Ovary (tissue), 9 donors: ENCODE data around the gene BLOC1S3. TPM values are rescaled to one million over a fixed set of nuclear protein-coding genes. Genes with fewer than 3 reads are reported as not detected.

Experiments used
- DNase-seq, 5 donors: peaks; one replicate each; pipeline ENCODE4 v3.0.0-alpha.2; 2019 to 2020
- H3K27ac ChIP-seq, 2 donors: fragments of 200-600 bp; one replicate each; pipeline versions ENCODE4 v1.5.1 to v1.8.0; 2019 to 2022
- H3K27me3 ChIP-seq: fragments of 200-600 bp; one replicate; pipeline ENCODE4 v1.8.0; 2022
- H3K36me3 ChIP-seq: fragments of 200-600 bp; sonication (generic); one replicate; pipeline ENCODE4 v1.5.1; 2019
- H3K4me1 ChIP-seq: one replicate; pipeline ENCODE4 v1.8.1; 2013; ENCODE audit warnings: mild to moderate bottlenecking, moderate library complexity; ENCODE audit not compliant: insufficient read depth
- H3K4me3 ChIP-seq: fragments of 200-600 bp; sonication (generic); one replicate; pipeline ENCODE4 v1.5.1; 2017
- H3K9me3 ChIP-seq, 2 donors: fragments of 200-600 bp in 1 of 2; sonication (generic) in 1 of 2; one replicate each; pipeline versions ENCODE4 v1.5.1 to v1.8.1; 2013 to 2019; ENCODE audit warnings: mild to moderate bottlenecking in 1 of 2, moderate library complexity in 1 of 2
- EP300 ChIP-seq: sonication (generic); formaldehyde crosslinking; IDR thresholded peaks from one replicate; pipeline ENCODE4 v1.6.1; 2017; ENCODE audit warnings: antibody characterized with exemption
- POLR2A ChIP-seq: fragments of 450-650 bp; IDR thresholded peaks from one replicate; pipeline ENCODE4 v1.6.1; 2017; ENCODE audit warnings: antibody characterized with exemption, mild to moderate bottlenecking, moderate library complexity
- WGBS, 3 donors: extraction: QIAGEN DNeasy Blood & Tissue Kit in 1 of 3; methylation state at CpG; one replicate each; pipeline versions ENCODE4 v1.1.5 to v1.1.7; 2013 to 2017; 5-methylcytosine and 5-hydroxymethylcytosine counted together
- intact Hi-C, 4 donors: fragments of 100-400 bp; cut with DNase I; formaldehyde crosslinking; loops; one replicate each; pipeline versions ENCODE4 v1.11.0 to v1.15.1; 2022 to 2023
- polyA plus RNA-seq, 2 donors: library from polyadenylated mRNA; stranded (reverse); fragments of 200-250 nt in 1 of 2; fragments of 350-450 nt in 1 of 2; fragmentation: Illumina TruSeq in 1 of 2; extraction: RNeasy Lipid Tissue Mini Kit (QIAGEN cat#74804) in 1 of 2; gene quantifications; one replicate each; pipeline ENCODE4 v1.2.3, GENCODE V29; 2013 to 2014
- total RNA-seq, 7 donors: library from RNA; depleted of rRNA in 2 of 7; stranded (reverse); fragments of >200 nt in 2 of 7; fragmentation: NEBNext Ultra II Directional in 3 of 7; extraction: Animal tissue kit (Norgen Biotek cat#: 25700) in 3 of 7; gene quantifications; one replicate each; pipeline versions ENCODE4 v1.1.0 to v1.2.4, GENCODE V29; 2016 to 2023
- TF ChIP-seq, protein P1 (sequence below), 3 donors: fragments of 450-650 bp in 2 of 3; fragments of 200-600 bp in 1 of 3; IDR thresholded peaks; one replicate each; pipeline versions ENCODE4 v1.5.1 to v1.8.0; 2016 to 2022; ENCODE audit warnings: antibody characterized with exemption in 3 of 3, mild to moderate bottlenecking in 1 of 3
- donor health status: DM: no; HTN: no; CAD: no; lungs with moderate emphysema.
- donor health status: DM: no; HTN: no; CAD: no.
- donor health status: Bipolar disorder and iron deficiency.
- donor health status: DM: yes; HTN: yes; CAD: no.
- donor health status: DM: no; HTN: no; CAD: no.
- donor health status: DM: yes; HTN: yes; CAD: no.

Gene BLOC1S3
- total and polyA plus RNA-seq, 9 donors, result 4.1 to 12.6 (median 11.3) TPM

DNA sequence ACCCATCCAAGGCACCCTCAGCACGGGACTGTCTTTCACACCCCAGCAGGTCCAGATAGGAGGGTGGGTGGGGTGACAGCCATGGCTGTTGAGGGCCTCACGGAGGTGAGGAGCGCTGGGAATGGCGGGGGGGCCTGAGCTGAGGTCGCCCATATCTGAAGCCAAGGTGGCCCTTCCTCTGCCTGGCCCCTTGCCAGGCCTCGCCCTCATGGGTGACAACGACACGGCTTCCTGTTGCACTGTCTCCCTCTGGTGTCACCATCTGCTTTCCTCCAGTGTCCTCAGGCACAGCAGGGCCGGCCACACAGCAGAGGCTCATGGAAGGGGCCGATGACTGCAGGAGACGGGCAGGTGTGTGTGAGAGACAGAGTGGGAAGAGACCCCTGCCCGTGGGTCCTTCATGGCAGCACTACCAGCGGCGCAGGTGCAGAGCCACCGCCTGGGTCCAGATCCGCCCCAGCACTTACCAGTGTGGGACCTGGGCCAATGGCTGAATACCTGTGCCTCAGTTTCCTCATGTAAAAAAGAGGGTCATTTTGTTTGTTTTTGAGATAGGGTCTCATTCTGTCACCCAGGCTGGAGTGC lies 9.7 kb upstream of the BLOC1S3 start:
- DNase-seq, result peak in 1 of 5 donors; percentile 37
- no peaks in the 10 kb centered on the region for H3K4me1 ChIP-seq
- H3K9me3 ChIP-seq, result no peaks in the 10 kb centered on the region
- no peak overlapping the region for H3K4me3 ChIP-seq
- no peak overlapping the region for H3K27ac ChIP-seq
- WGBS, 3 donors, result 86 to 92% (median 90%) methylated on average over 16 of the region's 16 CpGs
- intact Hi-C loops, result no loop called here
- no peaks in the 10 kb centered on the region for H3K27me3 ChIP-seq
- TF ChIP-seq EP300 (no peak), POLR2A (no peak)
- TF ChIP-seq, protein P1, sequence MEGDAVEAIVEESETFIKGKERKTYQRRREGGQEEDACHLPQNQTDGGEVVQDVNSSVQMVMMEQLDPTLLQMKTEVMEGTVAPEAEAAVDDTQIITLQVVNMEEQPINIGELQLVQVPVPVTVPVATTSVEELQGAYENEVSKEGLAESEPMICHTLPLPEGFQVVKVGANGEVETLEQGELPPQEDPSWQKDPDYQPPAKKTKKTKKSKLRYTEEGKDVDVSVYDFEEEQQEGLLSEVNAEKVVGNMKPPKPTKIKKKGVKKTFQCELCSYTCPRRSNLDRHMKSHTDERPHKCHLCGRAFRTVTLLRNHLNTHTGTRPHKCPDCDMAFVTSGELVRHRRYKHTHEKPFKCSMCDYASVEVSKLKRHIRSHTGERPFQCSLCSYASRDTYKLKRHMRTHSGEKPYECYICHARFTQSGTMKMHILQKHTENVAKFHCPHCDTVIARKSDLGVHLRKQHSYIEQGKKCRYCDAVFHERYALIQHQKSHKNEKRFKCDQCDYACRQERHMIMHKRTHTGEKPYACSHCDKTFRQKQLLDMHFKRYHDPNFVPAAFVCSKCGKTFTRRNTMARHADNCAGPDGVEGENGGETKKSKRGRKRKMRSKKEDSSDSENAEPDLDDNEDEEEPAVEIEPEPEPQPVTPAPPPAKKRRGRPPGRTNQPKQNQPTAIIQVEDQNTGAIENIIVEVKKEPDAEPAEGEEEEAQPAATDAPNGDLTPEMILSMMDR (IDR thresholded peaks at IDR 0.05), result no peak
- H3K36me3 ChIP-seq, result no peaks in the 10 kb centered on the region

DNA sequence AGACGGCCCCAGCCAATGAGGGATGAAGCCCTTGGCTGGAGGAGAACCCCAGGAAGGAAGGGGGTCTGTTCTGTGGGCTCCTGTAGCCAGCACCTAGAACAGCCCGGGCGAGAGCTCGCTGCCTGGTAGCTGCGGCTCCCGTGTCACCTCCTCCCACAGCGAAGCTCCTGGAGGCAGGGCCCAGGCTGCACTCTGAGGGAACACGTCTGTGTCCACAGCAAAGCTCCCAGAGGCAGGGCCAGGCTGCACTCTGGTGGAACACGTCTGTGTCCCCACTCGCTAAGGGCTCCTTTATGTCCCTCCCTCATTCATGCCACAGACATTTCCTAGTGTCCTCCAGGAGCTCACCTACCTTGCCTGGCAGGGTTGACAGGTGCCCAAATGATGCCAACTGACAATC lies 9.0 kb upstream of the BLOC1S3 start:
- intact Hi-C loops, result no loop called here
- Histone ChIP-seq H3K4me3 (no peak overlapping the region), H3K27me3 (no peaks in the 10 kb centered on the region), H3K4me1 (no peaks in the 10 kb centered on the region), H3K9me3 (no peaks in the 10 kb centered on the region), H3K27ac (no peak overlapping the region), H3K36me3 (no peaks in the 10 kb centered on the region)
- no peak for TF ChIP-seq EP300
- no peak for TF ChIP-seq POLR2A
- TF ChIP-seq, protein P1 (IDR thresholded peaks at IDR 0.05), result no peak
- no peak for DNase-seq
- 85 to 93% (median 90%) methylated on average over 5 to 10 of the region's 10 CpGs for WGBS, 3 donors

DNA sequence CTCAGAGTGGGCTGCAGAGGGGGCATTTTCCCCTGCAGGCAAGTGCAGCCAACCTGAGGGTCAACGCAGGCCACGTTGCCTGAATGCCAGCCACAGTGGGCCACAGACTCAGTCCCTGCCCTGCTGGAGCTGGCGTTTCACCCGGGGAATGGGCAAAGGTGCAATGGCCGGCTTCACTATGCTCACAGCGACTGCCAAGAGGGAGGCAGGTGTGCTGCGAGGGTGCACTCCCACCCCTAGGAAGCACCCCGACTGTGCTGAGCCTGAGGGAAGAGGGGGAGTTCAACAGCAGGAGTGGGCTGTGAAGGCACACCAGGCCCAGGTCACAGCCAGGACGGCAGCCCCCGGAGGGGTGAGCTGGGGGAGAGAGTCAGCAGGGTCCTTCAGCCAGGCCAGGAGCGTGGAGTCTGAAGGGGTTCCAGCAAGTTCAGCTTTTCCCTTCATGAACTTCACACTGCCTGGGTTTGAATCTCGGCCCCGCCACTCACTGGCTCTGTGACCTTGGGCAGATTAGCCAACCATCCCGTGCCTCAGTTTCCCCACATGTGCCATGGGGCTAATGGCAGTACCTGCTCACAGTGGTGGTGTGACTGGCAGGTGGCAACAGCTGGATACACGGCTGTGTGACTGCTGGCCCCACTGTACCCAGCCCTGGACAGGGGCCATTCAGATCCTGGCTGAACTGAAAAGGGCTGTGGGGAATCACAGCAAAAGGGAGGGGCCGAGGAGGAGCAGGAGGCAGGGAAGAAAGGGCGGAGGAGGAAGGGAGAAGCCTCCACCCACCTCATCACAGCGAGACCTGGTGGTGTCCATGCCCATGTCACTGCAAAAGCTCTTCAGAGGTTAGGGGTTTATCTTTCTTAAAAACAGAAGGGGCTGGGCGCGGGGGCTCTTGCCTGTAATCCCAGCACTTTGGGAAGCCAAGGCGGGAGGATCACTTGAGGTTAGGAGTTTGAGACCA lies 8.2 kb upstream of the BLOC1S3 start:
- 75 to 81% (median 78%) methylated on average over 21 of the region's 21 CpGs for WGBS, 3 donors

DNA sequence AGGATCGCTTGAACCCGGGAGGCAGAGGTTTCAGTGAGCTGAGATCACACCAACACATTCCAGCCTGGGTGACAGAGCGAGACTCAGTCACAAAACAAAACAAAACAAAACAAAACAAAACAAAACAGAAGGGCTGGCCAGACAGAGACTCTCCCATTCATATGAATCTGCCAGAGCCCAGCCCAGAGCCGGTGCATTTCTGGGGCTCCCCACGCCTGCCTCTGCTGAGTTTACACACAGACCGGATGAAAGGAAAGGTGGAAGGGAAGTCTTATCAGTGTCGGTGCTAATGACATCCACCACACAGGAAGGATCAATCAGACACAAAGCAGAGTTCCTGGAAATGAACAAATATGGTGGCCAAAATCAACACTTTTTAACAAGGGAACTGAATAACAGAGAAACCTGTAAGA lies 7.4 kb upstream of the BLOC1S3 start:
- no peak overlapping the region for H3K27ac ChIP-seq
- no peak for DNase-seq
- WGBS, 3 donors, result 40 to 65% (median 58%) methylated on average over 7 of the region's 7 CpGs

More for the DNA sequence above, 8.2 kb upstream of the BLOC1S3 start:
- no peak for DNase-seq
- Histone ChIP-seq H3K9me3 (no peaks in the 10 kb centered on the region), H3K4me3 (no peak overlapping the region), H3K27ac (no peak overlapping the region), H3K27me3 (no peaks in the 10 kb centered on the region), H3K4me1 (no peaks in the 10 kb centered on the region), H3K36me3 (no peaks in the 10 kb centered on the region)
- intact Hi-C loops, result no loop called here
- no peak for TF ChIP-seq EP300
- TF ChIP-seq, protein P1 (IDR thresholded peaks at IDR 0.05), result no peak
- no peak for TF ChIP-seq POLR2A

More for the DNA sequence above, 7.4 kb upstream of the BLOC1S3 start:
- Histone ChIP-seq H3K27me3 (no peaks in the 10 kb centered on the region), H3K9me3 (no peaks in the 10 kb centered on the region), H3K4me3 (no peak overlapping the region), H3K36me3 (no peaks in the 10 kb centered on the region), H3K4me1 (no peaks in the 10 kb centered on the region)
- intact Hi-C loops, result no loop called here
- TF ChIP-seq, protein P1 (IDR thresholded peaks at IDR 0.05), result no peak
